ENCODE data around the gene RAP2C. TPM values are rescaled to one million over a fixed set of nuclear protein-coding genes. Genes with fewer than 3 reads are reported as not detected.

The RAP2C gene
- total RNA-seq (2014; rRNA removed; shearing (Covaris generic)): 8.6 and 10.1 TPM in 2 replicates
- 12.7 and 19.6 TPM in 2 replicates for polyA plus RNA-seq (2015; cell fraction: cytosol; rRNA removed)
- polyA plus RNA-seq (2015; cell fraction: nucleus; rRNA removed): 18.4 and 22.1 TPM in 2 replicates

GRCh38 chrX:132219343-132219768 is at the start of gene RAP2C:
TSS of gene RAP2C (minus strand) at chrX:132219447. CDS start at chrX:132217268, 2,179 bp downstream.
- in situ Hi-C loops (cut with HindIII; ENCODE audit: low pct_unique_long_range_greater_than_20kb, low sequenced_read_pairs): no loop called here
- peak; percentile 78 for DNase-seq (ENCODE audit: low read depth, low spot score)

GRCh38 chrX:132267392-132267791 is 48.1 kb upstream of the RAP2C start:
- in situ Hi-C loops (cut with HindIII; ENCODE audit: low pct_unique_long_range_greater_than_20kb, low sequenced_read_pairs): no loop called here
- no peak for DNase-seq (ENCODE audit: low read depth, low spot score)

GRCh38 chrX:132266583-132267355 is 47.5 kb upstream of the RAP2C start:
- in situ Hi-C loops (cut with HindIII; ENCODE audit: low pct_unique_long_range_greater_than_20kb, low sequenced_read_pairs): no loop called here
- no peak for DNase-seq (ENCODE audit: low read depth, low spot score)

GRCh38 chrX:132263127-132263526 is 43.9 kb upstream of the RAP2C start:
- no peak for DNase-seq (ENCODE audit: low read depth, low spot score)
- in situ Hi-C loops (cut with HindIII; ENCODE audit: low pct_unique_long_range_greater_than_20kb, low sequenced_read_pairs): no loop called here

- no peak for DNase-seq (ENCODE audit: low read depth, low spot score)
- in situ Hi-C loops (cut with HindIII; ENCODE audit: low pct_unique_long_range_greater_than_20kb, low sequenced_read_pairs): no loop called here
Measured at GRCh38 chrX:132258509-132258908, 39.3 kb upstream of the RAP2C start.

GRCh38 chrX:132257116-132257515 is 37.9 kb upstream of the RAP2C start:
- in situ Hi-C loops (cut with HindIII; ENCODE audit: low pct_unique_long_range_greater_than_20kb, low sequenced_read_pairs): no loop called here
- DNase-seq (ENCODE audit: low read depth, low spot score): no peak

GRCh38 chrX:132236121-132236520 is 16.9 kb upstream of the RAP2C start:
- DNase-seq (ENCODE audit: low read depth, low spot score): no peak
- in situ Hi-C loops (cut with HindIII; ENCODE audit: low pct_unique_long_range_greater_than_20kb, low sequenced_read_pairs): no loop called here

GRCh38 chrX:132235488-132235887 is 16.2 kb upstream of the RAP2C start:
- no peak for DNase-seq (ENCODE audit: low read depth, low spot score)
- in situ Hi-C loops (cut with HindIII; ENCODE audit: low pct_unique_long_range_greater_than_20kb, low sequenced_read_pairs): no loop called here

- in situ Hi-C loops (cut with HindIII; ENCODE audit: low pct_unique_long_range_greater_than_20kb, low sequenced_read_pairs): no loop called here
- no peak for DNase-seq (ENCODE audit: low read depth, low spot score)
Measured at GRCh38 chrX:132231587-132231986, 12.3 kb upstream of the RAP2C start.

GRCh38 chrX:132227383-132228112 is 8.3 kb upstream of the RAP2C start:
- in situ Hi-C loops (cut with HindIII; ENCODE audit: low pct_unique_long_range_greater_than_20kb, low sequenced_read_pairs): no loop called here
- no peak for DNase-seq (ENCODE audit: low read depth, low spot score)

- peak; percentile 8 for DNase-seq (ENCODE audit: low read depth, low spot score)
- in situ Hi-C loops (cut with HindIII; ENCODE audit: low pct_unique_long_range_greater_than_20kb, low sequenced_read_pairs): no loop called here
Measured at GRCh38 chrX:132226169-132226568, 6.9 kb upstream of the RAP2C start.

- peak; percentile 84 for DNase-seq (ENCODE audit: low read depth, low spot score)
- in situ Hi-C loops (cut with HindIII; ENCODE audit: low pct_unique_long_range_greater_than_20kb, low sequenced_read_pairs): no loop called here
Measured at GRCh38 chrX:132218100-132218812, 991 bp downstream of the RAP2C start.

GRCh38 chrX:132217203-132218073 is 1.8 kb downstream of the RAP2C start:
- in situ Hi-C loops (cut with HindIII; ENCODE audit: low pct_unique_long_range_greater_than_20kb, low sequenced_read_pairs): no loop called here

GRCh38 chrX:132216806-132217202 is 2.4 kb downstream of the RAP2C start:
- in situ Hi-C loops (cut with HindIII; ENCODE audit: low pct_unique_long_range_greater_than_20kb, low sequenced_read_pairs): no loop called here
- no peak for DNase-seq (ENCODE audit: low read depth, low spot score)

More at GRCh38 chrX:132217203-132218073, 1.8 kb downstream of the RAP2C start:
- DNase-seq (ENCODE audit: low read depth, low spot score): peak; percentile 81

- in situ Hi-C loops (cut with HindIII; ENCODE audit: low pct_unique_long_range_greater_than_20kb, low sequenced_read_pairs): no loop called here
- no peak for DNase-seq (ENCODE audit: low read depth, low spot score)
Measured at GRCh38 chrX:132216283-132216682, 3.0 kb downstream of the RAP2C start.

GRCh38 chrX:132214518-132214917 is 4.7 kb downstream of the RAP2C start:
- in situ Hi-C loops (cut with HindIII; ENCODE audit: low pct_unique_long_range_greater_than_20kb, low sequenced_read_pairs): no loop called here
- DNase-seq (ENCODE audit: low read depth, low spot score): no peak

GRCh38 chrX:132209527-132209926 is 9.7 kb downstream of the RAP2C start:
- in situ Hi-C loops (cut with HindIII; ENCODE audit: low pct_unique_long_range_greater_than_20kb, low sequenced_read_pairs): no loop called here
- no peak for DNase-seq (ENCODE audit: low read depth, low spot score)
